GM12878 (cell line): ENCODE data around the gene TECPR1.

ENCODE experiments used
- CREM ChIP-seq: IDR thresholded peaks from 2 replicates; pipeline ENCODE4 v1.6.1; 2014; ENCODE audit warnings: antibody characterized with exemption, low read depth
- EZH2 ChIP-seq: IDR thresholded peaks from 2 replicates; pipeline ENCODE4 v1.6.1; 2012; ENCODE audit warnings: low read depth, mild to moderate bottlenecking, control low read depth, inconsistent platforms, low read length, borderline replicate concordance; ENCODE audit not compliant: control insufficient read depth
- PBX3 ChIP-seq: IDR thresholded peaks from 2 replicates; pipeline ENCODE4 v1.6.1; 2011; ENCODE audit warnings: mild to moderate bottlenecking, low read depth, low read length, moderate library complexity; ENCODE audit not compliant: insufficient replicate concordance
- POLR2A ChIP-seq: IDR thresholded peaks from 2 replicates; pipeline ENCODE4 v1.6.1; 2011; ENCODE audit warnings: low read depth, mild to moderate bottlenecking, low read length
- REST ChIP-seq: IDR thresholded peaks from 2 replicates; pipeline ENCODE4 v1.6.1; 2012; ENCODE audit warnings: mild to moderate bottlenecking, low read depth, low read length
- ZNF622 ChIP-seq: fragments of 450-650 bp; IDR thresholded peaks from 2 replicates; pipeline ENCODE4 v1.6.1; 2017; ENCODE audit warnings: mild to moderate bottlenecking, inconsistent platforms
- TF ChIP-seq, protein P1 (sequence below), 3 experiments: IDR thresholded peaks in 2 of 3; conservative IDR thresholded peaks in 1 of 3; 2 replicates each; pipeline ENCODE4 v1.5.1; 2011; ENCODE audit warnings: low read depth in 3 of 3, low read length in 3 of 3, mild to moderate bottlenecking in 3 of 3, control low read depth in 2 of 3, moderate library complexity in 2 of 3, inconsistent platforms in 1 of 3, mixed read lengths in 1 of 3; ENCODE audit not compliant: control insufficient read depth in 2 of 3, insufficient read depth in 1 of 3; ENCODE audit errors: extremely low read depth in 1 of 3

GRCh38 chr7:98257701-98258100, 5.7 kb upstream of the TECPR1 start:
- TF ChIP-seq, protein P1, sequence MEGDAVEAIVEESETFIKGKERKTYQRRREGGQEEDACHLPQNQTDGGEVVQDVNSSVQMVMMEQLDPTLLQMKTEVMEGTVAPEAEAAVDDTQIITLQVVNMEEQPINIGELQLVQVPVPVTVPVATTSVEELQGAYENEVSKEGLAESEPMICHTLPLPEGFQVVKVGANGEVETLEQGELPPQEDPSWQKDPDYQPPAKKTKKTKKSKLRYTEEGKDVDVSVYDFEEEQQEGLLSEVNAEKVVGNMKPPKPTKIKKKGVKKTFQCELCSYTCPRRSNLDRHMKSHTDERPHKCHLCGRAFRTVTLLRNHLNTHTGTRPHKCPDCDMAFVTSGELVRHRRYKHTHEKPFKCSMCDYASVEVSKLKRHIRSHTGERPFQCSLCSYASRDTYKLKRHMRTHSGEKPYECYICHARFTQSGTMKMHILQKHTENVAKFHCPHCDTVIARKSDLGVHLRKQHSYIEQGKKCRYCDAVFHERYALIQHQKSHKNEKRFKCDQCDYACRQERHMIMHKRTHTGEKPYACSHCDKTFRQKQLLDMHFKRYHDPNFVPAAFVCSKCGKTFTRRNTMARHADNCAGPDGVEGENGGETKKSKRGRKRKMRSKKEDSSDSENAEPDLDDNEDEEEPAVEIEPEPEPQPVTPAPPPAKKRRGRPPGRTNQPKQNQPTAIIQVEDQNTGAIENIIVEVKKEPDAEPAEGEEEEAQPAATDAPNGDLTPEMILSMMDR (IDR thresholded peaks at IDR 0.05 in 2 of 3, conservative IDR thresholded peaks at IDR 0.05 in 1 of 3; ENCODE audit: control insufficient read depth in 2 of 3, extremely low read depth in 1 of 3, insufficient read depth in 1 of 3, low read depth in 3 of 3, low read length in 3 of 3) = no peak
- no peak for TF ChIP-seq REST
- no peak for TF ChIP-seq PBX3
- no peak for TF ChIP-seq ZNF622
- TF ChIP-seq POLR2A = no peak
- no peak for TF ChIP-seq CREM
- no peak for TF ChIP-seq EZH2
